ENCODE measurements around the gene RPS21.

The RPS21 gene

GRCh38 chr20:62354031-62354808, 32.7 kb upstream of the RPS21 start:
- no peak for DNase-seq (ENCODE audit: low spot score)

GRCh38 chr20:62354811-62355341, 32.0 kb upstream of the RPS21 start:
- no peak for DNase-seq (ENCODE audit: low spot score)

GRCh38 chr20:62355516-62355877, 31.4 kb upstream of the RPS21 start:
- no peak for DNase-seq (ENCODE audit: low spot score)

- no peak for DNase-seq (ENCODE audit: low spot score)
Observed at GRCh38 chr20:62355878-62356588, 30.9 kb upstream of the RPS21 start.

GRCh38 chr20:62356589-62357186, 30.2 kb upstream of the RPS21 start:
- DNase-seq (ENCODE audit: low spot score): no peak

- no peak for DNase-seq (ENCODE audit: low spot score)
Observed at GRCh38 chr20:62357187-62357667, 29.7 kb upstream of the RPS21 start.

GRCh38 chr20:62357681-62358080, 29.2 kb upstream of the RPS21 start:
- no peak for DNase-seq (ENCODE audit: low spot score)

GRCh38 chr20:62358171-62359042, 28.5 kb upstream of the RPS21 start:
- DNase-seq (ENCODE audit: low spot score): no peak

- DNase-seq (ENCODE audit: low spot score): no peak
Observed at GRCh38 chr20:62359043-62359490, 27.8 kb upstream of the RPS21 start.

- no peak for DNase-seq (ENCODE audit: low spot score)
Observed at GRCh38 chr20:62359491-62360121, 27.3 kb upstream of the RPS21 start.

- DNase-seq (ENCODE audit: low spot score): no peak
Observed at GRCh38 chr20:62360854-62361798, 25.8 kb upstream of the RPS21 start.

GRCh38 chr20:62361799-62362589, 24.9 kb upstream of the RPS21 start:
- DNase-seq (ENCODE audit: low spot score): no peak

- no peak for DNase-seq (ENCODE audit: low spot score)
Observed at GRCh38 chr20:62362590-62362940, 24.3 kb upstream of the RPS21 start.

GRCh38 chr20:62362991-62363919, 23.6 kb upstream of the RPS21 start:
- DNase-seq (ENCODE audit: low spot score): peak; percentile 58

- DNase-seq (ENCODE audit: low spot score): no peak
Observed at GRCh38 chr20:62363920-62364851, 22.7 kb upstream of the RPS21 start.

- DNase-seq (ENCODE audit: low spot score): no peak
Observed at GRCh38 chr20:62364911-62365736, 21.8 kb upstream of the RPS21 start.
